GM23248 (cell line): ENCODE measurements around the gene S100A12. TPM values are rescaled to one million over a fixed set of nuclear protein-coding genes. Genes with fewer than 3 reads are reported as not detected.

Experiments used
- DNase-seq: peaks from one replicate; pipeline ENCODE4 v3.0.0-alpha.2; 2015
- H2AFZ ChIP-seq: fragments of 200-600 bp; sonication (generic); 2 replicates; pipeline ENCODE4 v1.6.1; 2016; ENCODE audit warnings: antibody characterized with exemption
- H3F3A ChIP-seq: fragments of 200-600 bp; sonication (generic); 2 replicates; pipeline ENCODE4 v1.6.1; 2016; ENCODE audit warnings: mild to moderate bottlenecking, antibody characterized with exemption, mixed run types; ENCODE audit not compliant: insufficient read depth
- H3K27ac ChIP-seq: fragments of 200-600 bp; sonication (generic); 2 replicates; pipeline ENCODE4 v1.5.1; 2016; ENCODE audit warnings: mild to moderate bottlenecking
- H3K27me3 ChIP-seq: fragments of 200-600 bp; sonication (generic); replicated peaks from 2 replicates; pipeline ENCODE4 v1.6.1; 2016; ENCODE audit warnings: mild to moderate bottlenecking; ENCODE audit not compliant: insufficient read depth
- H3K36me3 ChIP-seq: fragments of 200-600 bp; sonication (generic); 2 replicates; pipeline ENCODE4 v1.6.1; 2016; ENCODE audit warnings: low read depth, mild to moderate bottlenecking
- H3K4me1 ChIP-seq: fragments of 200-600 bp; sonication (generic); 2 replicates; pipeline ENCODE4 v1.6.1; 2016; ENCODE audit warnings: mild to moderate bottlenecking; ENCODE audit not compliant: insufficient read depth
- H3K4me2 ChIP-seq: fragments of 200-600 bp; sonication (generic); one replicate; pipeline ENCODE4 v1.6.1; 2016; ENCODE audit warnings: mild to moderate bottlenecking; ENCODE audit not compliant: unreplicated experiment
- H3K4me3 ChIP-seq: fragments of 200-600 bp; sonication (generic); 2 replicates; pipeline ENCODE4 v1.5.1; 2016; ENCODE audit warnings: mild to moderate bottlenecking
- H3K79me2 ChIP-seq: fragments of 200-600 bp; sonication (generic); 2 replicates; pipeline ENCODE4 v1.6.1; 2016; ENCODE audit warnings: mild to moderate bottlenecking; ENCODE audit not compliant: insufficient read depth
- H3K9ac ChIP-seq: fragments of 200-600 bp; sonication (generic); 2 replicates; pipeline ENCODE4 v1.6.1; 2016; ENCODE audit warnings: mild to moderate bottlenecking
- H3K9me2 ChIP-seq: fragments of 200-600 bp; sonication (generic); 2 replicates; pipeline ENCODE4 v1.6.1; 2016; ENCODE audit warnings: mixed run types, mild to moderate bottlenecking, moderate library complexity; ENCODE audit not compliant: insufficient read depth
- H3K9me3 ChIP-seq: fragments of 200-600 bp; sonication (generic); one replicate; pipeline ENCODE4 v1.6.1; 2017; ENCODE audit warnings: low read depth
- H4K20me1 ChIP-seq: fragments of 200-600 bp; sonication (generic); 2 replicates; pipeline ENCODE4 v1.6.0; 2016; ENCODE audit not compliant: insufficient read depth
- EZH2 ChIP-seq: fragments of 200-600 bp; sonication (generic); IDR thresholded peaks from 2 replicates; pipeline ENCODE4 v1.6.1; 2018; ENCODE audit warnings: antibody characterized with exemption, mild to moderate bottlenecking; ENCODE audit not compliant: insufficient read depth, poor library complexity, severe bottlenecking
- EZH2phosphoT487 ChIP-seq: fragments of 200-600 bp; sonication (generic); IDR thresholded peaks from 2 replicates; pipeline ENCODE4 v1.6.1; 2018; ENCODE audit warnings: antibody characterized with exemption, moderate library complexity, mild to moderate bottlenecking, low read depth; ENCODE audit not compliant: insufficient read depth
- WGBS, 2 experiments: methylation state at CpG; one replicate each; pipeline ENCODE4 v1.1.6; 2015 to 2017; ENCODE audit warnings: low lambda C conversion rate in 2 of 2, low coverage in 1 of 2; ENCODE audit errors: missing lambda C conversion rate in 2 of 2; 5-methylcytosine and 5-hydroxymethylcytosine counted together
- in situ Hi-C: fragments of 300-500 bp; cut with MboI; formaldehyde crosslinking; loops from 2 replicates; pipeline ENCODE4 v1.15.0; 2020
- polyA plus RNA-seq: library from polyadenylated mRNA; unstranded; fragments of >200 nt; fragmentation: Nextera tagmentation; extraction: Ambion mirVana; gene quantifications from 2 replicates; pipeline ENCODE4 v1.2.1, GENCODE V29; 2016
- total RNA-seq: library from RNA; depleted of rRNA; stranded (reverse); fragments of >200 nt; shearing (Covaris generic); gene quantifications from 2 replicates; pipeline ENCODE4 v1.2.3, GENCODE V29; 2014

S100A12 gene
- total and polyA plus RNA-seq, 2 experiments from 2014 or later: not detected

GRCh38 chr1:153389401-153389800, 14.0 kb upstream of the S100A12 start:
- 29 to 33% methylated on average over 1 of the region's 1 CpG for WGBS, 2 experiments
- Histone ChIP-seq H3K27ac (no peak overlapping the region), H3K9ac (no peak overlapping the region)

GRCh38 chr1:153387785-153388184, 12.4 kb upstream of the S100A12 start:
- Histone ChIP-seq H3K4me2 (no peak overlapping the region), H3K9me2 (no peaks in the 10 kb centered on the region), H4K20me1 (no peaks in the 10 kb centered on the region), H2AFZ (no peak overlapping the region), H3K27me3 (peaks cover 28% of the 10 kb centered on the region), H3K36me3 (no peaks in the 10 kb centered on the region), H3K4me3 (no peak overlapping the region), H3K27ac (no peak overlapping the region), H3K9me3 (no peaks in the 10 kb centered on the region), H3K9ac (no peak overlapping the region), H3K4me1 (no peaks in the 10 kb centered on the region), H3K79me2 (no peaks in the 10 kb centered on the region), H3F3A (no peaks in the 10 kb centered on the region)
- in situ Hi-C loops: no loop called here
- DNase-seq: no peak
- TF ChIP-seq EZH2phosphoT487: no peak
- TF ChIP-seq EZH2: no peak
- WGBS, 2 experiments: 35 to 36% methylated on average over 4 of the region's 4 CpGs

More at GRCh38 chr1:153389401-153389800, 14.0 kb upstream of the S100A12 start:
- Histone ChIP-seq H3K36me3 (no peaks in the 10 kb centered on the region), H2AFZ (no peak overlapping the region), H3K4me2 (no peak overlapping the region), H3K9me2 (no peaks in the 10 kb centered on the region), H3K4me1 (no peaks in the 10 kb centered on the region), H3K9me3 (no peaks in the 10 kb centered on the region), H3K79me2 (no peaks in the 10 kb centered on the region), H3K27me3 (peaks cover 28% of the 10 kb centered on the region), H3K4me3 (no peak overlapping the region), H4K20me1 (no peaks in the 10 kb centered on the region), H3F3A (no peaks in the 10 kb centered on the region)
- in situ Hi-C loops: no loop called here
- DNase-seq: no peak
- TF ChIP-seq EZH2 (no peak), EZH2phosphoT487 (no peak)

DNA sequence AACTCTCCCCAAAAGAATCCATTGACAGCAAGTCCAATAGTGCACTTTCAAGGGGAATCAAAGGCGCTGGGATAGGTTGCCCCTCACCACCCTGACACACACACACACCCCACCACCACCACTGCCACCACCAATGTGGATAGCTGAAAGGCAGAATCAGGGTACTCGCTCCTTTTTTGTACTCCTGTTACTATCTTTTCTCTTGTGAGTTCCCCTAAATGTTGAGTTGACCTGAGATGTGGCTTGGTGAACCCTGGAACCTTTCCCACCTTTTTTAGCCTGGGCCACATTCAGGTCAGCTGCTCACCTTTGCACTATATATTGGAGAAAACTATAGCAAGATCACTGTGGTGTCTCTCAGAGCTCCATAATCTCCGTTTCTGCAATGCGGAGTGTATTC, 11.6 kb upstream of the S100A12 start:
- Histone ChIP-seq H3K9me2 (no peaks in the 10 kb centered on the region), H2AFZ (no peak overlapping the region), H3K4me1 (no peaks in the 10 kb centered on the region), H3F3A (no peaks in the 10 kb centered on the region), H3K27me3 (peaks cover 24% of the 10 kb centered on the region), H4K20me1 (no peaks in the 10 kb centered on the region), H3K79me2 (no peaks in the 10 kb centered on the region), H3K9me3 (no peaks in the 10 kb centered on the region), H3K36me3 (no peaks in the 10 kb centered on the region), H3K4me3 (no peak overlapping the region), H3K27ac (no peak overlapping the region), H3K9ac (no peak overlapping the region), H3K4me2 (no peak overlapping the region)
- no peak for DNase-seq
- in situ Hi-C loops: no loop called here
- WGBS, 2 experiments: 41 to 53% methylated on average over 4 of the region's 4 CpGs
- no peak for TF ChIP-seq EZH2phosphoT487
- TF ChIP-seq EZH2: no peak

GRCh38 chr1:153386500-153386901, 11.1 kb upstream of the S100A12 start:
- Histone ChIP-seq H3K9ac (no peak overlapping the region), H3K9me3 (no peaks in the 10 kb centered on the region), H3K79me2 (no peaks in the 10 kb centered on the region), H3K27me3 (peaks cover 19% of the 10 kb centered on the region), H3F3A (no peaks in the 10 kb centered on the region), H4K20me1 (no peaks in the 10 kb centered on the region), H3K4me1 (no peaks in the 10 kb centered on the region), H3K4me3 (no peak overlapping the region), H3K36me3 (no peaks in the 10 kb centered on the region), H2AFZ (no peak overlapping the region), H3K9me2 (no peaks in the 10 kb centered on the region), H3K4me2 (no peak overlapping the region), H3K27ac (no peak overlapping the region)
- DNase-seq: no peak
- in situ Hi-C loops: no loop called here
- 65 to 69% methylated on average over 5 of the region's 5 CpGs for WGBS, 2 experiments
- TF ChIP-seq EZH2phosphoT487: no peak
- TF ChIP-seq EZH2: no peak
